HEK293 (cell line): ENCODE data around the gene NCOR2.
A peak's percentile ranks its signal among the peaks of the same experiment; 100 is the strongest.

Experiments used
- CTCF ChIA-PET: fragments of 350-600 bp; formaldehyde crosslinking; extraction: SDS; loops from one replicate; lab custom pipeline; 2021; ENCODE audit warnings: antibody characterized with exemption; lab: Yijun Ruan, JAX
- POLR2A ChIA-PET: fragments of 300-600 bp; formaldehyde crosslinking; extraction: SDS; loops from one replicate; lab custom pipeline; 2020; ENCODE audit warnings: antibody characterized with exemption, inconsistent platforms; lab: Yijun Ruan, JAX
- H3K27ac ChIP-seq: fragments of 200-500 bp; sonication (Bioruptor generic); 2 replicates; pipeline ENCODE4 v1.5.1; 2014; ENCODE audit warnings: low read depth, low read length, control low read depth, inconsistent platforms; ENCODE audit errors: extremely low read depth
- H3K36me3 ChIP-seq, 2 experiments: fragments of 200-500 bp in 1 of 2; sonication (Bioruptor generic) in 1 of 2; 1 replicate in 1 of 2; 2 replicates in 1 of 2; pipeline ENCODE4 v1.5.1; 2014 to 2017; ENCODE audit warnings: inconsistent platforms in 2 of 2, low read length in 2 of 2; ENCODE audit not compliant: control insufficient read depth in 2 of 2, insufficient read depth in 1 of 2
- H3K4me1 ChIP-seq: fragments of 200-500 bp; sonication (Bioruptor generic); 2 replicates; pipeline ENCODE4 v1.5.1; 2014; ENCODE audit warnings: mild to moderate bottlenecking, low read length, inconsistent platforms; ENCODE audit not compliant: control insufficient read depth, insufficient read depth
- H3K4me3 ChIP-seq: 2 replicates; pipeline ENCODE4 v1.5.1; 2011; ENCODE audit warnings: low read depth, mild to moderate bottlenecking, control low read depth, low read length, moderate library complexity
- H3K9me3 ChIP-seq: fragments of 200-500 bp; sonication (Bioruptor generic); 2 replicates; pipeline ENCODE4 v1.5.1; 2014; ENCODE audit warnings: low read depth, low read length, inconsistent platforms; ENCODE audit not compliant: control insufficient read depth, insufficient read depth
- GLIS2 ChIP-seq: fragments of 450-650 bp; formaldehyde crosslinking; IDR thresholded peaks from 2 replicates; pipeline ENCODE4 v1.5.1; 2016; ENCODE audit warnings: missing biosample characterization, missing genetic modification characterization
- KLF10 ChIP-seq: fragments of 450-650 bp; IDR thresholded peaks from 2 replicates; pipeline ENCODE4 v1.5.1; 2018; ENCODE audit warnings: missing biosample characterization, mild to moderate bottlenecking, missing genetic modification characterization
- KLF7 ChIP-seq: fragments of 450-650 bp; formaldehyde crosslinking; IDR thresholded peaks from 2 replicates; pipeline ENCODE4 v1.5.1; 2016; ENCODE audit warnings: missing biosample characterization, missing genetic modification characterization, borderline replicate concordance
- SP2 ChIP-seq: fragments of 450-650 bp; formaldehyde crosslinking; IDR thresholded peaks from 2 replicates; pipeline ENCODE4 v1.5.1; 2016; ENCODE audit warnings: missing biosample characterization, missing genetic modification characterization
- YY2 ChIP-seq: fragments of 450-650 bp; formaldehyde crosslinking; IDR thresholded peaks from 2 replicates; pipeline ENCODE4 v1.5.1; 2016; ENCODE audit warnings: missing biosample characterization, missing genetic modification characterization
- ZEB2 ChIP-seq: fragments of 450-650 bp; formaldehyde crosslinking; IDR thresholded peaks from 2 replicates; pipeline ENCODE4 v1.5.1; 2016; ENCODE audit warnings: missing biosample characterization, missing genetic modification characterization
- ZFHX2 ChIP-seq: fragments of 450-650 bp; formaldehyde crosslinking; conservative IDR thresholded peaks from 2 replicates; pipeline ENCODE4 v1.5.1; 2016; ENCODE audit warnings: missing biosample characterization, missing genetic modification characterization
- ZFP37 ChIP-seq: fragments of 450-650 bp; formaldehyde crosslinking; IDR thresholded peaks from 2 replicates; pipeline ENCODE4 v1.5.1; 2016; ENCODE audit warnings: missing biosample characterization, missing genetic modification characterization
- ZIC2 ChIP-seq: fragments of 450-650 bp; formaldehyde crosslinking; IDR thresholded peaks from 2 replicates; pipeline ENCODE4 v1.5.1; 2016; ENCODE audit warnings: missing biosample characterization, missing genetic modification characterization
- ZNF146 ChIP-seq: fragments of 450-650 bp; formaldehyde crosslinking; IDR thresholded peaks from 2 replicates; pipeline ENCODE4 v1.5.1; 2016; ENCODE audit warnings: missing biosample characterization, missing genetic modification characterization
- ZNF16 ChIP-seq: fragments of 450-650 bp; formaldehyde crosslinking; IDR thresholded peaks from 2 replicates; pipeline ENCODE4 v1.5.1; 2016; ENCODE audit warnings: low read depth, missing biosample characterization, missing genetic modification characterization
- ZNF202 ChIP-seq: fragments of 450-650 bp; formaldehyde crosslinking; IDR thresholded peaks from 2 replicates; pipeline ENCODE4 v1.5.1; 2016; ENCODE audit warnings: missing biosample characterization, missing genetic modification characterization, borderline replicate concordance
- ZNF37A ChIP-seq: fragments of 450-650 bp; IDR thresholded peaks from 2 replicates; pipeline ENCODE4 v1.5.1; 2018; ENCODE audit warnings: missing biosample characterization, missing genetic modification characterization
- ZNF521 ChIP-seq: fragments of 450-650 bp; formaldehyde crosslinking; IDR thresholded peaks from 2 replicates; pipeline ENCODE4 v1.5.1; 2017; ENCODE audit warnings: missing biosample characterization, mild to moderate bottlenecking, missing genetic modification characterization
- ZNF701 ChIP-seq: fragments of 450-650 bp; formaldehyde crosslinking; IDR thresholded peaks from 2 replicates; pipeline ENCODE4 v1.5.1; 2016; ENCODE audit warnings: missing biosample characterization, missing genetic modification characterization
- ZNF747 ChIP-seq: fragments of 450-650 bp; formaldehyde crosslinking; IDR thresholded peaks from 2 replicates; pipeline ENCODE4 v1.5.1; 2016; ENCODE audit warnings: missing biosample characterization, missing genetic modification characterization
- ZNF777 ChIP-seq: fragments of 450-650 bp; formaldehyde crosslinking; IDR thresholded peaks from 2 replicates; pipeline ENCODE4 v1.5.1; 2017; ENCODE audit warnings: missing biosample characterization, missing genetic modification characterization, borderline replicate concordance
- ZSCAN30 ChIP-seq: fragments of 450-650 bp; IDR thresholded peaks from 2 replicates; pipeline ENCODE4 v1.5.1; 2018; ENCODE audit warnings: missing biosample characterization, mild to moderate bottlenecking, missing genetic modification characterization, moderate library complexity
- TF ChIP-seq, protein P1 (sequence below): fragments of 450-650 bp; IDR thresholded peaks from 2 replicates; pipeline ENCODE4 v1.5.1; 2018; ENCODE audit warnings: missing biosample characterization, missing genetic modification characterization
- TF ChIP-seq, protein P2 (sequence below): fragments of 450-650 bp; formaldehyde crosslinking; IDR thresholded peaks from 2 replicates; pipeline ENCODE4 v1.5.1; 2017; ENCODE audit warnings: missing biosample characterization, missing genetic modification characterization
- TF ChIP-seq, protein P3 (sequence below): fragments of 450-650 bp; formaldehyde crosslinking; IDR thresholded peaks from 2 replicates; pipeline ENCODE4 v1.5.1; 2017; ENCODE audit warnings: missing biosample characterization, missing genetic modification characterization
- TF ChIP-seq, protein P4 (sequence below): fragments of 450-650 bp; formaldehyde crosslinking; IDR thresholded peaks from 2 replicates; pipeline ENCODE4 v1.5.1; 2017; ENCODE audit warnings: missing biosample characterization, missing genetic modification characterization

Gene NCOR2

DNA sequence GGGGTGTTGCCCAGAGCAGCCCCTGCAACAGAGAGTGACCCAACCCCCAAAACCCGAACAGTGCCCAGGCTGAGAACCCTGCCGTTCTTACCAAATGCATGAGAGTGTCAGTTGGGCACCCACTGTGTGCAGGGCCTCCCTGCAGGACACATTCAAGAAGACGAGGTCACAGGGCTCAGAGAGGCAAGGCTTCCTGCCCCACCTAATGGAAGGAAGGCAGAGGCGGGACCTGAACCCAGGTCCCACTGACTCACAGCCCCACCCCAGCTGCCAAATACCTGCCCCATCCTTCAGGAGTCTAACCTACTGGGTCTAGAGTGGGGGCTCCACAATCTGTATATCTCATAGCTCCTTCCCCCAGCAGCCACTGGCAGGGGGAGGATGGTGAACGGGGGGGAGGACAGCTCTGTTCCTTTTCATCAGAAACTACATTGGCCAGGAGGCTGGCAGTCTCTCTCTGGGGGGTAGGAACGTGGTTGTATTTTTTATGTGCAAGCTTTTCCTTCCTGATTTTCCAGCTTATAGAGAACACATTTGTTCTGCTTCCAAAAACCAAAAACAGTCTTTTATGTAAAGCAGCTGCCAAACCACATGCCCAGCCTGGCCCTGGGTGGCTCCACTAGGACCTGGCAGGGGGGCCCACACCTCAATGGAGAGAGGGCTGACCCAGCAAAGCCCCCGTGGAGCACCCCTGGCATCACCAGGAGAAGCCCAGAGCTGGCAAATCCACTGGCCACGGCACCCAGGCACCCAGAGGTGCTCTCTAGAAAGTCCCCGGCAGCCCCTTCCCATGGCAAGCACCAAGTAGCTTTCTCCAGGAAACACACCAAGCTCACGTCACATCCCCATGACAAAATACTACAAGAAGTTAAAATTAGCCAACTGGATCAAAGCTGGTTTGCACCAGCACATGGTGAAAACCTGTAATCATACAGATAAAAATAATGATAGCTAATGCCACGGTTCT, 17.0 kb downstream of the NCOR2 start (continued):
- TF ChIP-seq KLF10 (tag by site-specific recombination): no peak
- TF ChIP-seq ZEB2 (tag by site-specific recombination): no peak
- TF ChIP-seq, protein P1, sequence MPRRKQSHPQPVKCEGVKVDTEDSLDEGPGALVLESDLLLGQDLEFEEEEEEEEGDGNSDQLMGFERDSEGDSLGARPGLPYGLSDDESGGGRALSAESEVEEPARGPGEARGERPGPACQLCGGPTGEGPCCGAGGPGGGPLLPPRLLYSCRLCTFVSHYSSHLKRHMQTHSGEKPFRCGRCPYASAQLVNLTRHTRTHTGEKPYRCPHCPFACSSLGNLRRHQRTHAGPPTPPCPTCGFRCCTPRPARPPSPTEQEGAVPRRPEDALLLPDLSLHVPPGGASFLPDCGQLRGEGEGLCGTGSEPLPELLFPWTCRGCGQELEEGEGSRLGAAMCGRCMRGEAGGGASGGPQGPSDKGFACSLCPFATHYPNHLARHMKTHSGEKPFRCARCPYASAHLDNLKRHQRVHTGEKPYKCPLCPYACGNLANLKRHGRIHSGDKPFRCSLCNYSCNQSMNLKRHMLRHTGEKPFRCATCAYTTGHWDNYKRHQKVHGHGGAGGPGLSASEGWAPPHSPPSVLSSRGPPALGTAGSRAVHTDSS (tag by site-specific recombination): no peak
- TF ChIP-seq, all 188 proteins: peak for 8

DNA sequence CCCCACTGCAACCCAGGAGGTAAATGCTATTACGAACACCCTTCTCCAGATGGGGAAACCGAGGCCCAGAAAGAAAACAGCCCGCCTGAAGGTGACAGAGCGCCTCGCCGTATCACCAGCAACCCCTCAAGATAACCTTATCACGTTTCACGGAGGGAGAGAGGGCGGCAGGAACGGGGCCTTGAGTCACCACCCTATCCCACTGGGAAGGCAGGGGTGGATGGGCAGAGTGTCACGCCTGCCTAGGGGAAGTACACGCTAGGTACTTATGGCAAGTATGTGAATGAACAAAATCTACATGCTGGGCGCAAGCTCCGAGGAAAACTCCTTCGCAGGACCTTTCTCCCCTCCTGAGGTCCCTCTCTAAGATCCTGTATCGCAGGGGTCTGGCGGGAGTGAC, 17.8 kb downstream of the NCOR2 start:
- H3K4me3 ChIP-seq: no peak overlapping the region
- peak; percentile 29 for TF ChIP-seq ZIC2 (tag by site-specific recombination)
- no peak for TF ChIP-seq ZNF37A (tag by site-specific recombination)
- no peak for TF ChIP-seq SP2 (tag by site-specific recombination)
- TF ChIP-seq, all 188 proteins: peak for 1
- H3K9me3 ChIP-seq: no peaks in the 10 kb centered on the region
- peaks cover 23% of the 10 kb centered on the region for H3K4me1 ChIP-seq
- CTCF ChIA-PET: no interaction called here
- POLR2A ChIA-PET: no interaction called here
- no peak overlapping the region for H3K27ac ChIP-seq
- H3K36me3 ChIP-seq: no peaks in the 10 kb centered on the region

DNA sequence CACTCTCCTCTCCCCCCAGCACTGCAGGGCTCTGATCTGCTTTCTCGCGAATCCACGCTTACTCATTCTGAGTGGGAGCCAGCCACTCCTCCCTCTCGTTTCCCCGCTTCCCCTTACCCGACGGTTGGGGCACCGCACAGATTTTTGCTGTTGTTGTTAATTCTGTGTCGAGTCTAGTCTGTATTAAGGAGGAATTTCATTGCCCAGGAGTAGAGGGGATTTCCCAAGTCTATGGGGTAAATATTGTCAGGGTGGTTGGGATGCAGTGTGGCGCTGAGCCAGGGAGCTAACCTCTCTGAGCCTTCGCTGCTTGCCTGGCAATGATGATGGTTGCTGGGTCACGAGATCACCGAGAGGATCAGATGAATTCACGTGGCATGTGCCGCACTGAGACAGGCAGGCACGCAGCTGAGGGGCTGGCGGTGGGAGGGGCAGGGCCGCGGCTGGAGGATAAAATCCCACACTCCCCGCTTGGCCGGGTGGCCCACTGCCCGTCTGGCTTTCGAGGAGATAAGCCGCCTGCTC, 18.5 kb downstream of the NCOR2 start:
- CTCF ChIA-PET: no interaction called here
- Histone ChIP-seq H3K4me1 (peaks cover 23% of the 10 kb centered on the region), H3K9me3 (no peaks in the 10 kb centered on the region), H3K4me3 (no peak overlapping the region), H3K36me3 (no peaks in the 10 kb centered on the region), H3K27ac (no peak overlapping the region)
- POLR2A ChIA-PET: no interaction called here
- TF ChIP-seq ZFHX2 (tag by site-specific recombination) (peak; percentile 40; the same call in 1 of the 2 replicates), ZNF521 (tag by site-specific recombination) (no peak), ZNF747 (tag by site-specific recombination) (no peak)
- TF ChIP-seq, protein P2, sequence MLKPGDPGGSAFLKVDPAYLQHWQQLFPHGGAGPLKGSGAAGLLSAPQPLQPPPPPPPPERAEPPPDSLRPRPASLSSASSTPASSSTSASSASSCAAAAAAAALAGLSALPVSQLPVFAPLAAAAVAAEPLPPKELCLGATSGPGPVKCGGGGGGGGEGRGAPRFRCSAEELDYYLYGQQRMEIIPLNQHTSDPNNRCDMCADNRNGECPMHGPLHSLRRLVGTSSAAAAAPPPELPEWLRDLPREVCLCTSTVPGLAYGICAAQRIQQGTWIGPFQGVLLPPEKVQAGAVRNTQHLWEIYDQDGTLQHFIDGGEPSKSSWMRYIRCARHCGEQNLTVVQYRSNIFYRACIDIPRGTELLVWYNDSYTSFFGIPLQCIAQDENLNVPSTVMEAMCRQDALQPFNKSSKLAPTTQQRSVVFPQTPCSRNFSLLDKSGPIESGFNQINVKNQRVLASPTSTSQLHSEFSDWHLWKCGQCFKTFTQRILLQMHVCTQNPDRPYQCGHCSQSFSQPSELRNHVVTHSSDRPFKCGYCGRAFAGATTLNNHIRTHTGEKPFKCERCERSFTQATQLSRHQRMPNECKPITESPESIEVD (tag by site-specific recombination): no peak

DNA sequence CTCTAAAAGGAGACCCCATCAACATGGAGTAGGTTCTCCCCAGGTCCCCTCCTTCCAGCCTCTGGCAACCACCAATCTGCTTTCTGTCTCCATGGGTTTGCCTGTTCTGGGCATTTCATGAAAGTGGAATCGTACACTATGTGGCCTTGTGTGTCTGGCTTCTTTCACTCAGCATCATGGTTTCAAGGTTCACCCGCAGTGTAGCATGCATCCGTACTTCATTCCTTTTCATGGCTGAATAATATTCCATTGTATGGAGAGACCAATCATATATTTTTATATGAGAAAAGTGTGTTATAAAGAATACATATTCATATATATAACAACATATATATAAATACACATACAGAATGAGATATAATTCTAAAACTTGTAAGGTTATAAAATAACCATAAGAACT, 19.8 kb downstream of the NCOR2 start:
- H3K4me1 ChIP-seq: peaks cover 23% of the 10 kb centered on the region

More for the DNA sequence above, 19.8 kb downstream of the NCOR2 start:
- TF ChIP-seq ZNF146 (tag by site-specific recombination) (peak; percentile 98), ZNF202 (tag by site-specific recombination) (no peak), ZNF777 (tag by site-specific recombination) (no peak), ZFP37 (tag by site-specific recombination) (no peak), ZNF16 (tag by site-specific recombination) (no peak), ZNF701 (tag by site-specific recombination) (no peak), YY2 (tag by site-specific recombination) (no peak), ZSCAN30 (tag by site-specific recombination) (0 out of 2 replicates have a peak, but pooled peaks have one; percentile 26), ZNF521 (tag by site-specific recombination) (no peak), KLF7 (no peak), GLIS2 (tag by site-specific recombination) (no peak)
- TF ChIP-seq, protein P3, sequence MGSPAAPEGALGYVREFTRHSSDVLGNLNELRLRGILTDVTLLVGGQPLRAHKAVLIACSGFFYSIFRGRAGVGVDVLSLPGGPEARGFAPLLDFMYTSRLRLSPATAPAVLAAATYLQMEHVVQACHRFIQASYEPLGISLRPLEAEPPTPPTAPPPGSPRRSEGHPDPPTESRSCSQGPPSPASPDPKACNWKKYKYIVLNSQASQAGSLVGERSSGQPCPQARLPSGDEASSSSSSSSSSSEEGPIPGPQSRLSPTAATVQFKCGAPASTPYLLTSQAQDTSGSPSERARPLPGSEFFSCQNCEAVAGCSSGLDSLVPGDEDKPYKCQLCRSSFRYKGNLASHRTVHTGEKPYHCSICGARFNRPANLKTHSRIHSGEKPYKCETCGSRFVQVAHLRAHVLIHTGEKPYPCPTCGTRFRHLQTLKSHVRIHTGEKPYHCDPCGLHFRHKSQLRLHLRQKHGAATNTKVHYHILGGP (tag by site-specific recombination): no peak
- TF ChIP-seq, protein P4, sequence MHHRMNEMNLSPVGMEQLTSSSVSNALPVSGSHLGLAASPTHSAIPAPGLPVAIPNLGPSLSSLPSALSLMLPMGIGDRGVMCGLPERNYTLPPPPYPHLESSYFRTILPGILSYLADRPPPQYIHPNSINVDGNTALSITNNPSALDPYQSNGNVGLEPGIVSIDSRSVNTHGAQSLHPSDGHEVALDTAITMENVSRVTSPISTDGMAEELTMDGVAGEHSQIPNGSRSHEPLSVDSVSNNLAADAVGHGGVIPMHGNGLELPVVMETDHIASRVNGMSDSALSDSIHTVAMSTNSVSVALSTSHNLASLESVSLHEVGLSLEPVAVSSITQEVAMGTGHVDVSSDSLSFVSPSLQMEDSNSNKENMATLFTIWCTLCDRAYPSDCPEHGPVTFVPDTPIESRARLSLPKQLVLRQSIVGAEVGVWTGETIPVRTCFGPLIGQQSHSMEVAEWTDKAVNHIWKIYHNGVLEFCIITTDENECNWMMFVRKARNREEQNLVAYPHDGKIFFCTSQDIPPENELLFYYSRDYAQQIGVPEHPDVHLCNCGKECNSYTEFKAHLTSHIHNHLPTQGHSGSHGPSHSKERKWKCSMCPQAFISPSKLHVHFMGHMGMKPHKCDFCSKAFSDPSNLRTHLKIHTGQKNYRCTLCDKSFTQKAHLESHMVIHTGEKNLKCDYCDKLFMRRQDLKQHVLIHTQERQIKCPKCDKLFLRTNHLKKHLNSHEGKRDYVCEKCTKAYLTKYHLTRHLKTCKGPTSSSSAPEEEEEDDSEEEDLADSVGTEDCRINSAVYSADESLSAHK (tag by site-specific recombination): 0 out of 2 replicates have a peak, but pooled peaks have one; percentile 25
- H3K9me3 ChIP-seq: no peaks in the 10 kb centered on the region
- POLR2A ChIA-PET: no interaction called here
- CTCF ChIA-PET: no interaction called here
- H3K27ac ChIP-seq: no peak overlapping the region
- H3K4me3 ChIP-seq: no peak overlapping the region
- no peaks in the 10 kb centered on the region for H3K36me3 ChIP-seq
